Stimulated activated CD8-positive, alpha-beta memory T cell treated with anti-CD3 and anti-CD28 coated beads, Interleukin-7, amount 100 ng/mL, for 48 hours (primary cell): ENCODE data around the gene RNF187.

ENCODE experiments used
- DNase-seq, 2 donors: peaks; one replicate each; pipeline ENCODE4 v3.0.0-alpha.2; 2020; ENCODE audit warnings: low read depth in 1 of 2; ENCODE audit errors: extremely low read depth in 1 of 2

Gene RNF187

DNA sequence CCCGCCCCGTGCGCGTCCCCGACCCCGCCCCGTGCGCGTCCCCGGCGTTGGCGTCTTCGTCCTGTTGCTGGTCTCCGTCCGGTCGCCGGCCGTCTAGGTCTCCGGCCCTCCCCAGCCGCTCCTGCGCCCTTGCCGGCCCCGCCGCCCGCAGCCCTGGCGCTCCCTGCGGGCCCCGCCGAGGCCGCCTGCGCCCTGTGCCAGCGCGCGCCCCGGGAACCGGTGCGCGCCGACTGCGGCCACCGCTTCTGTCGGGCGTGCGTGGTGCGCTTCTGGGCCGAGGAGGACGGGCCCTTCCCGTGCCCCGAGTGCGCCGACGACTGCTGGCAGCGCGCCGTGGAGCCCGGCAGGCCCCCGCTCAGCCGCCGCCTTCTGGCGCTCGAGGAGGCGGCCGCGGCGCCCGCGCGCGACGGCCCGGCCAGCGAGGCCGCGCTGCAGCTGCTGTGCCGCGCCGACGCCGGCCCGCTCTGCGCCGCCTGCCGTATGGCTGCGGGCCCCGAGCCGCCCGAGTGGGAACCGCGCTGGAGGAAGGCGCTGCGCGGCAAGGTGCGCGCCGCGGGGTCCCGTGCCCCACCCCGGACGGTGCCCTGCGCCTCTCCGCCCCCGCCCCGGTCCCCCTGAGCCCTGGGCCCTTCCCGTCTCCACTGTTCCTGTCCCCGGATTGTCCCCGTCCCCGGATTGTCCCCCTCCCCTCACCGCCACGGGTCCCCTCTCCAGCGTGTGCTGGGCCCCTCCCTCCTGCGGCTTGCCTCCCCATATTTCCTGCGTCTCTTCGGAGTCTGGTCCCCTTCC is at the start of gene RNF187:
RNF187 (plus strand) TSS at position 47 of the 789 bp plus-strand sequence.
- DNase-seq = peak in 1 of 2 donors; percentile 17

- no peak for DNase-seq
These were observed 49.7 kb upstream of the RNF187 start for GRCh38 chr1:228437424-228437962.

DNA sequence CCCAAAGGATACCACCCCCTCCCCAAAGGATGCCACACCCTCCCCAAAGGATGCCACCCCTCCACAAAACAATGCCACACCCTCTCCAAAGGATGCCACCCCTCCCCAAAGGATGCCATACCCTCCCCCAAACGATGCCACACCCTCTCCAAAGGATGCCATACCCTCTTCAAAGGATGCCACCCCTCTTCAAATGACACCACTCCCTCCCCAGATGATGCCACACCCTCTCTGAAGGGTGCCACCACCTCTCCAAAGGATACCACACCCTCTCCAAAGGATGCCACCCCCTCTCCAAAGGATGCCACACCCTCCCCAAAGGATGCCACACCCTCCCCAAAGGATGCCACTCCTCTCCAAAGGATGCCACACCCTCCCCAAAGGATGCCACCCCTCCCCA is 48.9 kb upstream of the RNF187 start:
- DNase-seq = no peak

DNA sequence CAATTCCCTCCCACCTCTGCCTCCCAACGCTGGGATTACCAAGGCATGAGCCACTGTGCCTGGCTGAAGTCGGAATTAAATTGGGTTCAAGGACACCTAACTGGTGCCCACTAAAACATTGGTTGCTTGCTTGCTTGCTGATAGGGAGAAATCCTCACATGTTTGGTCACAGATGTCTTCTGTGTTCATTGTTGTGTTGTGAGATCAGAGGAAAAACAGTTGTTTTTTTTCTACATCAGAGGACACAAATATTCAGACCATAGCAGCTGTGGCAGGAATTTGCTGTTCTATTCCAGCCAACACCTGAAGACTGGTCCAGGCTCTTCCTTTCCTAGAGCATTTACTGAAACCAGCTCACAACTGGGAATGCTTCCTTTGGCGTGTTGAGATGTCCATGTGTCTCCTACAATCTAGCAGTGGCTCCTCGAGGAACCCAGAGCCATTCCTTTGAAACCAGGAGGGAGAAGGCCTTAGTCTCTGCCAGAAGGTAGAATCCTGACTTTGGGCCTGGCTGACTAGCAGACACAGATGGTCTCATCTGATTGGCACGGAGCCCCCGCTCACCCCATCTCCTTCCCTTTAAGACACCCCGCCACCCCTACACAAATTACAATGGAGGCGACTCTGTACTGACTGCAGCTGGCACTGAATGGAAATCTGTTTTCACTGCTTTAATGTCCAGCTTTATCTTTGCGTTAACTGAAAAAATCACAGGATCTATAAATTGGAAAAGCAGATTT is 46.3 kb upstream of the RNF187 start:
- DNase-seq = no peak

- no peak for DNase-seq
These were observed 43.8 kb upstream of the RNF187 start for GRCh38 chr1:228443395-228443794.

DNA sequence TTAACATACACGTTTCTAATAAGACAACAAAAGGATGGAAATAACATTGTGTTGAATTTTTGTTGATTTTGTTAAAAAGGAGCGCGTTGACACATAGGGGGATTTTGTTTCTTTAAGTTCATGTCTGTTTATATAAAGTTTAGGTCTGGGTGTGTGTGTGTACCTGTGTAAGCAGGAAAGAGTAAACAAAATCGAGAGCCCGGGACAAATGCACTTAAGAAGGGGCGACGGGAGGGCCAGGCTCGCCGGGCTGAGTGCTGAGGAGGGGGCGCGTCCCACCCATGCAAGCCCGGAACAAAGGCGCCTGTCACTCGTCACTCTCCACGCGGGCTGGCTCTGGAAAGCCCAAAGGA is 41.7 kb upstream of the RNF187 start:
- no peak for DNase-seq

DNA sequence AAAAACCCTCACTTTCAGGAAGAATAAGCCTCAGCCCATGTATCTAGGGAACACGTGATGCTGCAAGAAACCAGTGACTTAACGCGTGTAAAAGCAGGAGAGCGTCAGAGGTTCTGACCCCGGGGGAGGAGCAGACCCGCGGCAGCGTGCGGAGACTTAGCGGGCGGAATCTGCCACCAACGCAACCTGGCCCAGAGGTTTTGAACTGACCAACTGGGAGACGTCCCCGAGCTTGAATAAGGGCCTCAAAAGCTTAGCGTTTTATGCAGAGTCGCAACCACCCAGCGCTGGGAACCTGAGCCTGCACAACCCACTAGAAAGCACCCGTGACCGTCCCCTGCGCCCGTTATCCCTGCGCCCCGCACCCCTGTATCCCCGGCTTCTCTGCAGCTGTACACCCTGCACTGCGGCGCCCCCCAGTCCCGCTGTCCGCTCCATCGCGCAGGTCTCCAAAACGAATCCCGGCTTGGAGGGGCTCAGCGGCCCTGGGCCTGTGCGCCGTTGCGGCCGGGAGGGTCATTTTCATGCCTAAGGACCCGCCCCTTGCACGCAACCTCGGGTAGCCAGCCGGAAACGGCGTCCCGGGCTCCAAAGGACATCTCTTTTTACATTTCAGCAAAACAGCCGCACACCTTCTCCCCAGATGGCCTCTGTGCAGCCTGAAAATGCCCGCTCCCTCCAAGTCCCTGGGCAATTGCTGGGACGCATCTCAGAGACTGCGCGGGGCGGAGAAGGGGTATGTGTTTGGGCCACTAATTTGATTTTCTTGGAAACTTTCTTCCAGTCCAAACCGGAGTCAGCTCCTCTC is 41.1 kb upstream of the RNF187 start:
- peak; percentile 8 to 17 for DNase-seq

DNA sequence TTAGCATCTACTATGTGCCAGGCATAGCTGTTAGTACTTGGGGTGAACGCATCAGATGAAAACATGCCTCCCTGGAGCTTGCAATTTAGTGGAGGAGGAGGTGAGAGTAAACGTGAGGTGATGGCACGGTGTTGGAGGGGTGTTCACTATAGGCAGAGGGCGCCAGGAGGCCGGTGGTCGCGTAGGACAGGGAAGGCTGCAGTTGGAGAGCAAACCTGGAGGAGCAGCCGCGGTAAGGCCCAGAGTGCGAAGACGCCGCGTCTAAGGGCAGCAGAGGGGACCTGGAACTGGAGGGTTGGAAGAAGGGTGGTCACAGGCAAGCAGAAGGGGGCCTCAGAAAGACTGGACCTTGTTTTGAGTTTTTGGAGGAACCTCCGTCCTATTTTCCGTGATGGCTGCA is 40.3 kb upstream of the RNF187 start:
- DNase-seq = no peak

DNA sequence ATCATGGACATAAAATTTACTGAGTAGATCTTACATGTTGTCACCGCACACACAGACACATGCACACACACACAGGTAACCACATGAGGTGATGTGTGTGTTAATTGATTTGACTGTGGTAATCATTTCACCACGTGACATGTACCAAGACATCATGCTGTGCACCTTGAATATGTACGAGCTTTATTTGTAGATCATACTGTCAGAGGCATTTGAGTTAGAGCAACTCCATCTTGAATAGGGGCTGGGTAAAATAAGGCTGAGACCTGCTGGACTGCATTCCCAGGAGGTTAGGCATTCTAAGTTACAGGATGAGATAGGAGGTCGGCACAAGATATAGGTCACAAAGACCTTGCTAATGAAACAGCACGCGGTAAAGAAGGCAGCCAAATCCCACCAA is 38.8 kb upstream of the RNF187 start:
- DNase-seq = no peak

GRCh38 chr1:228450200-228450599 is 37.0 kb upstream of the RNF187 start:
- no peak for DNase-seq

DNA sequence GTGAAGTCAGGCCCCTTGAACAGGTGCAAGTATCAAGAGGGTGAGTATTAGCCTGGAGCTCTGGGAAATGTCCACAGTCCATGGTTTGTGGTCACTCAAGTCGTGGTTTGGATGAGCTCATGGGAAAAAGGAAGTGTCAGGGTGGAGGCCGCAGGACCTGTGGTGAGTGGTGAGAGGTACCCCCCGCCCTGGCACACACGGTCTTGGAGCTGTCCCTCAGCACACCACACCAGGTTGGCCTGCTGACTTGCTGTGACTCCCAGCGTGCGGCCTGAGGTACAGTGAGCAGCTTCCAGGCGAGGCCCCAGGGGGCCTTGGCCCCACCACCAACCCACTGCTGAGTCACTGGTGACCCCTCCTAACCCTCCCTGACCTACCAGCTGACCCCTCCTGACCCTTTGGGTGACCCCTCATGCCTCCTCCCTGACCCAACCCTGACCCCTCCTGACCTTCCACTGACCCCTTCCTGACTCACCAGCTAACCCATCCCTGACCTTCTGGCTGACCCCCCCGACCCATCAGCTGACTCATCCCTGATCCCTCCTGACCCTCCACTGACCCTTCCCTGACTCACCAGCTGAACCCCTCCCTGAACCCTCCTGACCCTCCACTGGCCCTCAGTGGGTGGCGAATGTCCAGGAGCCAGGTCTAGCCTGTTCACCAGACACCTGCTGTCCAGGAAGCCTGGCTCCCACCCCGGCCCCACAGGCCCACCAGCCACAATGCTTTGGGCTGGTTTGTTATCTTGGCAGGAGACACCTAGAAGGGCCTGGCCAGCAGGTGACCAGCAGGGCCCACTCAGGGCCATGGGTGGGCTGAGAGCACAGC is 34.8 kb upstream of the RNF187 start:
- no peak for DNase-seq

- DNase-seq = no peak
These were observed 34.1 kb upstream of the RNF187 start for GRCh38 chr1:228453022-228453560.

GRCh38 chr1:228453614-228454013 is 33.6 kb upstream of the RNF187 start:
- DNase-seq = no peak

DNA sequence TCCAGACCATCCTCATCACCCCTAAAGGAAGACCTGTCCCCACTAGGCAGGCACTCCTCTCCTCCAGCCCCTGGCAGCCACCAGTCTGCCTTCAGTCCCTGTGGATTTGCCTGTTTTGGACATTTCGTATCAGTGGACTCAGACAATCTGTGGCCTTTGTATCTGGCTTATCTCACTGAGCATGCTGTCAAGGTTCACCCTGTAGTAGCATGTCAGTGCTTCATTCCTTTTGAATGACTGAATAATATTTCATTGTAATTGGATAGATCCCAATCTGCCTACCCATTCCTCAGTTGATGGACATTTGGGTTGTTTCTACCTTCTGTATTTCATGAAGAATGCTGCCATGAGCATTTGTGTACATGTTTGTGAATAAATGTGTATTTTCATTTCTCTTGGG is 32.9 kb upstream of the RNF187 start:
- DNase-seq = no peak

- no peak for DNase-seq
These were observed 31.5 kb upstream of the RNF187 start for GRCh38 chr1:228455715-228456114.

DNA sequence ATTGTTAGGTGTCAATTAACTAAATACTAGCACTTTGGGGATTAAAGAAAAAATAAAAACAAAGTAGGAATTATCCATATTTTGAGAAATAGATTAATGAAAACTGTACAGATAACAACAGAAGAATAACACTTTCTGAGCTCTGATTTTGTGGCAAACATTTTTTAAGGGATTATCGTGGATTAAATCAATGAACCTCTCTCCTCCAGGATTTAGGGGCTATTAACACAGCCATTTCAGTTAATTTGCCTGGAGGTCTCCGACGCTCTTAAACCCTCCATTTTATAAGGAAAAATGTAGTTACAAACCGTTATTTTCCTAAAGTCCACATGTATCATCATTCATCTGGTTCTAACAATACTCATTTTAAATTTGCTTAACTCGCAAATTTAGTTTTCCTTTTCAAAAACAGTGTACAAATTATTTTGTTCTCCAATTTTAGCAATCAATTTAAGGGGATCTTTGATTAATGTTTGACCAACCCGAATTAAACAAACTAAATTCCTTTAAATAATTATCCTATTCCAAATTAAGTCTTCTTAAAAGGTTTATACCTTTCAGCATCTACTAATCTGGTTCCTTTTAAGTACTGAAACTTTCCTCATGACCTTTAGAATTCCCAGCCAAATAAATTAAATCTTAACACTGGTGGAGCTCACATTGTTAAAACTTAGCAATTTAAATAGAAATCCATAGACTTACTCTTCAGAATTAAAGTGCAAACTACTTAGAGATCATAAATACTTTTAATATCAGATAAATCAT is 30.7 kb upstream of the RNF187 start:
- no peak for DNase-seq

DNA sequence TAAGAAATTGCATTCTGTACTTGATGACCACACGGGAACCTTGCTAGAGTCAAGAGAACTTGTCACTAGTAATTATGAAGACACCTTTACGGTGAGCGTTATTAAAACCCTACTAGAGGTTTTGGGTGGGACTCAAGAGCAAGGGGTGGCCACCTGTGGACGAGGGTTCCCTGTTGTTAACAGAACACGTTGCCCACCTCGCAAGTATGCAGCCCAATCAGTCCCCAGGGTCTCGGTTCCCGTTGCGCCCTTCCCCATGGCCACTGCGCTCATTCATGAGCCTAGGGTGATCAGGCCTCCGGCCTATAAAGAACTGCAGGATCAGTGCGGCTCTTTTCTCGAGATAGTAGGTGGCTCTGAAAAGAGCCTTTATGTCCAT is 30.2 kb upstream of the RNF187 start:
- peak in 1 of 2 donors; percentile 16 for DNase-seq

GRCh38 chr1:228457396-228458176 is 29.6 kb upstream of the RNF187 start:
- DNase-seq = peak; percentile 66 to 85
